Stimulated activated CD4-positive, alpha-beta T cell treated with anti-CD3 and anti-CD28 coated beads, Interleukin-1b, Interleukin-23, amount 100 ng/mL, for 24 hours (primary cell): Measurements from ENCODE around the gene PXMP4.
"Not testable (repeated sequence)": the region's sequence is repeated elsewhere in the genome, so short reads cannot be mapped to it uniquely, and the experiment has no call there.

Experiments used
- DNase-seq, 4 experiments: peaks; one replicate each; pipeline ENCODE4 v3.0.0-alpha.2; 2020; ENCODE audit warnings: low read depth in 4 of 4, low spot score in 1 of 4

Gene PXMP4

GRCh38 chr20:33704197-33704924, 15.7 kb downstream of the PXMP4 start:
- no peak for DNase-seq

DNA sequence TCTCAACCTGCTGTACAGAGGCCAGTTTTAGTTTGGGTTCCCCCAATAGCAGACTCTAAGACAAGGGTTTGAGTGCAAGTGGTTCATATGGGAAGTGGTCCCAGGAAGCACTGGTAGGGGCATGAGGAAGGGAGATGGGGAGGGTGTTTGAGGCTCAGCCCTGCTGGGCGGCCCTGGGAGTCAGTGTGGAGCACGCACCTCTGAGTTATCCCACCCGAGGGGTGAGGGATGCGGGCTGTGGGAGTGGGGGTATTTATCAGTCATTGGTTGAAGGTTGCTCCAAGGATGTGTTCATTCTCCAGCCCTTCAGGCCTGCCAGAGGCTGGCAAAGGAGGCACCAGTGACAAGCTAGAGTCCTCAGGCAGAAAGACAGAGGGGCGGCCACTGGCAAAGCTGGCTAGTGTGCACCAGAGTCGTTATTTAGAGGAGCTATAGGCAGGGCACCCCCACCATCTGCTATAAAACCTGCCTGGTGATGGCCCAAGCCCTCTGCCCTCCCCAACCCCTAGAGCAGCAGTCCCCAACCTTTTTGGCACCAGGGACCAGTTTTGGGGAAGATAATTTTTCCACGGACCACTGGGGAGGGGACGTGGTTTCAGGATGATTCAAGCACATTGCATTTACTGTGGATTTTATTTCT, 16.5 kb downstream of the PXMP4 start:
- DNase-seq: no peak

- DNase-seq: no peak
These were observed 17.2 kb downstream of the PXMP4 start for GRCh38 chr20:33702861-33703260.

- DNase-seq: no peak
These were observed 18.3 kb downstream of the PXMP4 start for GRCh38 chr20:33701629-33702450.

DNA sequence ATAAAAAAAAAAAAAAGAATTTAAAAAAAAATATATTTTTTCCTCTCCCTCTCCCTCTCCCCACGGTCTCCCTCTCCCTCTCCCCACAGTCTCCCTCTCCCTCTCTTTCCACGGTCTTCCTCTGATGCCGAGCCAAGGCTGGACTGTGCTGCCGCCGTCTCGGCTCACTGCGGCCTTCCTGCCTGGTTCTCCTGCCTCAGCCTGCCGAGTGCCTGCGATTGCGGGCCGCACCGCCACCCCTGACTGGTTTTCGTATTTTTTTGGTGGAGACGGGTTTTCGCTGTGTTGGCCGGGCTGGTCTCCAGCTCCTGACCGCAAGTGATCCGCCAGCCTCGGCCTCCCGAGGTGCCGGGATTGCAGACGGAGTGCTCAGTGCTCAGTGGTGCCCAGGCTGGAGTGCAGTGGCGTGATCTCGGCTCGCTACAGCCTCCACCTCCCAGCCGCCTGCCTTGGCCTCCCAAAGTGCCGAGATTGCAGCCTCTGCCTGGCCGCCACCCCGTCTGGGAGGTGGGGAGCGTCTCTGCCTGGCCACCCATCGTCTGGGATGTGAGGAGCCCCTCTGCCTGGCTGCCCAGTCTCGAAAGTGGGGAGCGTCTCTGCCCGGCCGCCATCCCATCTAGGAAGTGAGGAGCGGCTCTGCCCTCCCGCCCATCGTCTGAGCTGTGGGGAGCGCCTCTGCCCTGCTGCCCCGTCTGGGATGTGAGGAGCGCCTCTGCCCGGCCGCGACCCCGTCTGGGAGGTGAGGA, 19.2 kb downstream of the PXMP4 start:
- DNase-seq: not testable (repeated sequence)

- DNase-seq: not testable (repeated sequence)
These were observed 21.1 kb downstream of the PXMP4 start for GRCh38 chr20:33698966-33699365.

DNA sequence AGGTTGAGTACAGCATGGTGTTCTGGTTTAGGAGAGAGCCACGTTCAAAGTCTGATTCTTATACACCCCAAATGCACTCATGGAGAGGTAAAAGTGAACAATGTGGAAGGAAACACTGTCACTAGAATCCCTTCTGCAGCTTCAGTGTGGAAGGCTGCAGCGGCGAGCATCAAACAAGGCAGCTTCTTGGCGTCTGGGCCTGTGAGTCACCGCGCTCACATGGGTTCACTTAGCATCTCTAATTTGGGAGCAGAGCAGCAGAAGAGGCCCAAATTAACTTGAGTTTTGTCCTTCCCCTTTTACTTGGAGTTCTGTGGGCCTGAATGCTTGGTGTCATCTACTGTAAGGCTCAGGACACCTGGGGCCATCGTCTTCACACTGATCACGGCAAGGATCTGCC, 23.0 kb downstream of the PXMP4 start:
- no peak for DNase-seq

DNA sequence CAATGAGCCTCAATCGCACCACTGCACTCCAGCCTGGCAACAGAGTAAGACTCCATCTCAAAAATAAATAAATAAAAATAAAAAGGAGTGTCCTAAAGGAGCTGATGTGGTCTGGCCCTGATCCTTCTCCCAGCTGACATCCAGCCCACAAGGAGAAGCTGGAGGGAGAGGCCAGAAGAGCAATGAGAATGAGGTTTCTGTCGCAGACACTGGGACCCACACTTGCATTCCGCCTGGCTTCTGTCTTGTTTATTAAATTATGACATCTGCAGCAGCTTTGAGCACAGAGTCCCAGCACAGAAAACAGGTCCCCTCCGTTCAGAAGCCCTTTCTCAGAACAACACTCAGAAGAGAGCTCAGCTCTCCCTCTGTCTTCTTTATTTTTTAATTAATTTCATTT, 23.7 kb downstream of the PXMP4 start:
- no peak for DNase-seq

DNA sequence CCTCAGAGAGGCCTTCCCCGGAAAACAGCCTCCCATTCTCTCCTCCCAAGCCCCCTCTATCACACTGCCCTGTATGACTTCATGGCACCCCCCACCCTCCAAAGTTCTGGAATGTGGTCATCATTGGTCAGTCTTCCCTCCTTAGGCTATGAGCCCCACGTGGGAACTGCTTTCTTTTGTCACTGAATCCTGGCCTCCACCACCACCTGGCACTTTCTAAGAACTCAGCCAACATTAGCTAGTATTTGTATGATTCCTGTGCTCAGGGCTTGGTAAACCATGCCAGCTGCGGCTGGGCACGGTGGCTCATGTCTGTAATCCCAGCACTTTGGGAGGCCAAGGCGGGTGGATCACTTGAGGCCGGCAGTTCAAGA, 25.5 kb downstream of the PXMP4 start:
- DNase-seq: no peak

- DNase-seq: no peak
These were observed 26.1 kb downstream of the PXMP4 start for GRCh38 chr20:33693741-33694638.

DNA sequence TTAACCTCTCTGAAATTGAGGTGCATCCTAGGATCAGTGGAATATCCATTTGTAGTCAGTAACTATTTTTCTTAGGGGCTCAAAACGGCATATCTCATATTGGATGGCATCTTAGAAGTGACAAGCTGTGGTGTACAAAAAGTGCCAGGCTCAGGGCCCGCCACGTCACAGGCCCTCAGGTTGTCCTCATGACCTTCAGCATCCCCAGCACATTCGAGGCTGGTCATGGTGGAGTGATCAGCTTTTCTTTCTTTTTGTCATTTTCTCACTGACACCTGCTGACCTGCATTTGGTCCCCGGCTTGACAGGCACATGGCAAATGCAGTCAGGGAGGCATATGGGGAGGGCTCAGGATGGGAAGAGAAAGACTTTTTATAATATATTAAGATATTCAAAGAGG, 26.8 kb downstream of the PXMP4 start:
- no peak for DNase-seq

DNA sequence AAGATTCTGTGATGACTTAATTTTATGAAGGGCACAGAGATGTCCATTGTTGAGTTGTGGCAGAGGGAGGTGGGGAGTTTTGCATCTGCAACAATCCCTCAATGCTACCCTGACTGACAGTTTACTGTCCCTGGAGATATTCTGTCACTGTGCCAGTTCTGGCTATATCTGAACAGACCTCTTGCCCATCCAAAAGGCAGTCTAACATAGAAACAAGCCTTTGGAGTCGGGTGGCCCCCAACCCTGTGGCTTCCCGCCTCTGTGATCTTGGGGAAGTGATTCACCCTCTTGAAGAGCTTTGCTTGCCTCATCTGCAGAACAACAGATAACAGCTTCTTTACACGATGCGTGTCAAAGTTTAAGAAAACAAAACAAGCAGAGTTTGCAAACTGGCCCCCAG, 30.1 kb downstream of the PXMP4 start:
- peak in 2 of 4 experiments; percentile 28 to 36 for DNase-seq

DNA sequence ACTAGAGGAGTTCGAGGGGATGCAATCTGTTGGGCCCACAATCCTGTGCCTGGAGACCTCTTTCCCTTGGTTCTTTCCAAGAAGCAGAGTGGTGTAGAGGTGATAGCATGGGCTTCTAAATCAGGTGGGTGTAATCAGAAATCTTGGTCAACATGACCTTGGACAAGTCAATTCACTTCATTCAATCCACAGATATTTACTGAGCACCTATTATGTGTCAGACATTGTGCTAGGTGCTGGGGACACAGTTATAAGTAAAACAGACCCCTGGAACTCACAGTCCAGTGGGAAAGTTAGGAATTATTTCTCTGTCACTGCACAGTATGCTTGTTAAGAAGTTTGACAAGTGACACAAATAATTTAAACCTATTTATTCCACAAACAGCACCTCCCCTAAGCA, 30.6 kb downstream of the PXMP4 start:
- DNase-seq: no peak

GRCh38 chr20:33688938-33689424, 31.1 kb downstream of the PXMP4 start:
- DNase-seq: no peak

- no peak for DNase-seq
These were observed 31.8 kb downstream of the PXMP4 start for GRCh38 chr20:33687993-33688937.

DNA sequence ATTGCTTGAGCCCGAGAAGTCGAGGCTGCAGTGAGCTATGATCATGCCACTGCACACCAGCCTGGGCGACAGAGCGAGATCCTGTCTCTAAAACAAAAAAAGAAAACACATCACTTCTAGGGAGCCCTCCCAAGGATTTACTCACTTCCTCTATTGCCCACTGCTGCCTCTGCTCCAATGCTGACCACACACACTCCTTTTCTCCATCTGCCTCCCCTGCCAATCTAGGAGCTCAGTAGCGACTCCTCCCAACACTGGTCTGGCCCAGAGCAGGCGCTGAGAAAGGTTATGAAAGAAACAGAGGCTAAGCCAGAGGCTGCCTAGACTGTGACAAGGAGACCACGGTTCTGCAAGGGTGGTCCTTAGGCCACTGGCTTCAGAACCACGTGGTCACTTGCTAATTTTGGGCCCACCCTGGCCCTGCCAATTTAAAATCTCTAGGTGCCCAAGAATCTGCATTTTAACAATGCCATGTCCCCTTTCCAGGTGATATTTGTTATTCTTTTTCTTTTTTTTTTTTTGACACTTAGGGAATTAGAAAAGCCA, 32.7 kb downstream of the PXMP4 start:
- no peak for DNase-seq

GRCh38 chr20:33686984-33687366, 33.1 kb downstream of the PXMP4 start:
- no peak for DNase-seq

DNA sequence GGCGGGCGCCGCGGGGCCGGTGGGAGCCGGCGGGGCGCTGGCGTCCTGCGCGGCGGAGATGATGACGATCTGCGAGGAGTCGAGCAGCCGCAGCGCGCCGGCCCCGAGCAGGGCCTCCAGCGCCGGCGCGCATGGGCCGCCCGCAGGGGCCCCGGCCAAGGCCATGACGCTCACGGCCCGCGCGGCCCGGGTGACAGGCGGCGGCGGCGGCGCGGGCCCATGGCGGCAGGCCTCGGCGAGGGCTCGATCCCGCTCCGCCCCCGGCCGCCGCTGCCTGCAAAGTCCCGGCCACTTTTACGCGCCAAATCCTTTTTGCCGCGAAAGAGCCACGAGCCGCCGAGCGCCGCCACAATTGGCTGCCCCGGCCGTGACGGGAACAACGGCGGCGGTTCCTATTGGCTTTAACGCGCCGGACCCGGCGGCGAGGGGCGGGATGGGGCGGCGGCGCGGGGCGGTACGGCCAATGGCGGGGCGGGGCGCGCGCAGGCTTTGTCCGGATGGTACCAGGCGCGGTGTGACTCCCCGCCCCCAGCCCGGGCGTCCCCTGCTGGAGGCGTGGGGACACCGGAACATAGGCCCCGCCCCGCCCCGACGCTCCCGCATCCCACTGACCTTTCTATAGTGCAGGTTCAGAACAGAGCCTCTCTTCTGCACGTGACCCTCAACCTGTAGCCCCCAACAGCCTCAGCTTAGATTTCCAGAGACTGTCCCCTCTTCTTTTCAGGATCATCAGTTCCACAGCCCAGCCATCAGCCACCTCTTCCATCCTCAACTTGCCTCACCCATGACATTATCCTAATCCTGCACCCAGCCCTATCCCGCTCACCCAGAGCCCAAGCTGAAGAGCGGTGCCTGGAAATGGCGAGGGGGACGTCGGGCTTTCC, 33.8 kb downstream of the PXMP4 start, which contains the start of gene E2F1:
E2F1 (minus strand) TSS at position 286 of the 884 bp plus-strand sequence; CDS start at position 165, 121 bp downstream.
- DNase-seq: peak; percentile 88 to 97 (median 93)
